ENCODE data around the gene ENTHD1.

ENTHD1 gene

DNA sequence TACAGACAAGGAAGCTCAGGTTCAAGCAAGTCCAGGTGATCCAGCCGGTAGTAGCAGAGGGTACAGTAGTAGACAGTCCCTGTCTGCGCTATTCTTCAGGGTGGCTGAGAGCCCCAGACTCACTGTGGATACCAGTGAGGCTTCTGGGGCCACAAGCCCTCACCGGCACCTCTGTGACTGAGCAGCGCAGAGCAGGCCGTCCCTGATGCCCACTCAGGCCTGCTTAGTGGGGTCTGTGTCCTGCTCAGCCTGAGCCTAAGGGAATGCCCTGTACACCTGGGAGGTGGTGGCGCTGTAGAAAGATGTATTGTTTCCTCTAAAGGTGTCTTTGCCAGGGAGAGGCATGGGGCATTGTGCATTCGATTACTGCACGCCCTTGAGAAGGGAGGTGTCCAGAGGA lies 179.2 kb downstream of the ENTHD1 start:
- H3K27me3 ChIP-seq: peaks cover 0 to 55% of the 10 kb centered on the region in 2 donors
- no peak overlapping the region for H3K4me3 ChIP-seq
- TF ChIP-seq, protein P1, sequence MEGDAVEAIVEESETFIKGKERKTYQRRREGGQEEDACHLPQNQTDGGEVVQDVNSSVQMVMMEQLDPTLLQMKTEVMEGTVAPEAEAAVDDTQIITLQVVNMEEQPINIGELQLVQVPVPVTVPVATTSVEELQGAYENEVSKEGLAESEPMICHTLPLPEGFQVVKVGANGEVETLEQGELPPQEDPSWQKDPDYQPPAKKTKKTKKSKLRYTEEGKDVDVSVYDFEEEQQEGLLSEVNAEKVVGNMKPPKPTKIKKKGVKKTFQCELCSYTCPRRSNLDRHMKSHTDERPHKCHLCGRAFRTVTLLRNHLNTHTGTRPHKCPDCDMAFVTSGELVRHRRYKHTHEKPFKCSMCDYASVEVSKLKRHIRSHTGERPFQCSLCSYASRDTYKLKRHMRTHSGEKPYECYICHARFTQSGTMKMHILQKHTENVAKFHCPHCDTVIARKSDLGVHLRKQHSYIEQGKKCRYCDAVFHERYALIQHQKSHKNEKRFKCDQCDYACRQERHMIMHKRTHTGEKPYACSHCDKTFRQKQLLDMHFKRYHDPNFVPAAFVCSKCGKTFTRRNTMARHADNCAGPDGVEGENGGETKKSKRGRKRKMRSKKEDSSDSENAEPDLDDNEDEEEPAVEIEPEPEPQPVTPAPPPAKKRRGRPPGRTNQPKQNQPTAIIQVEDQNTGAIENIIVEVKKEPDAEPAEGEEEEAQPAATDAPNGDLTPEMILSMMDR (IDR thresholded peaks at IDR 0.05): no peak
- DNase-seq: no peak
- no peaks in the 10 kb centered on the region for H3K4me1 ChIP-seq
- intact Hi-C loops (cut with DNase I; ENCODE audit: low total_unique reads): loop anchor here (5.0 kb wide), 1 partner anchor 242 kb away; no protein-coding TSS in a partner anchor
- H3K36me3 ChIP-seq: no peaks in the 10 kb centered on the region
- no peaks in the 10 kb centered on the region for H3K9me3 ChIP-seq
- H3K27ac ChIP-seq: no peak overlapping the region

DNA sequence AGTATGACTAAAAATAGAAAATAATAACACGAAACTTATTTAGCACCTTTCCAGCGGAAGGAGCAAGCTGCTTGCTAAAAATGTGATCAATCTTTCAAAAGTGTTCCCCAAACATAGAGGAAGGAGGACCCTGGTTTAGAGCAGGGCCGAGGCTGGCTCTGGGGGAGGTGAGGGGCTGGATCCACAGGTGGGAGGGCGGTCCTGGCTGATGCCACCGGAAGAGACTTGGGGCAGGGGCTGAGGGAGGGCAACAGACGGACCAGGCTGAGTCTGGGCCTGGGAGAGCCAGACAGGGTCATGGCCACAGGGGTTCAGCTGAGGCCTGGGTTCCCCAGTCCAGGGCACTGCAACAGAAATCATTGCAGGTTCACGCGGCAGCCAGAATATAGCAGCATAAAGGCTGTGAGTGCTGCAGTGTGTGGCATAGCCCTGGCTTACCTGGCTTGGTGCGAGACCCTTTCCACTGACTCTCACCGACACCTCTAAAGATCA lies 179.7 kb downstream of the ENTHD1 start:
- Histone ChIP-seq H3K27me3 (peaks cover 0 to 58% of the 10 kb centered on the region in 2 donors), H3K4me3 (no peak overlapping the region), H3K4me1 (no peaks in the 10 kb centered on the region), H3K9me3 (no peaks in the 10 kb centered on the region), H3K36me3 (no peaks in the 10 kb centered on the region), H3K27ac (no peak overlapping the region)
- TF ChIP-seq, protein P1 (IDR thresholded peaks at IDR 0.05): no peak
- intact Hi-C loops (cut with DNase I; ENCODE audit: low total_unique reads): loop anchor here (5.0 kb wide), 1 partner anchor 242 kb away; no protein-coding TSS in a partner anchor
- no peak for DNase-seq

DNA sequence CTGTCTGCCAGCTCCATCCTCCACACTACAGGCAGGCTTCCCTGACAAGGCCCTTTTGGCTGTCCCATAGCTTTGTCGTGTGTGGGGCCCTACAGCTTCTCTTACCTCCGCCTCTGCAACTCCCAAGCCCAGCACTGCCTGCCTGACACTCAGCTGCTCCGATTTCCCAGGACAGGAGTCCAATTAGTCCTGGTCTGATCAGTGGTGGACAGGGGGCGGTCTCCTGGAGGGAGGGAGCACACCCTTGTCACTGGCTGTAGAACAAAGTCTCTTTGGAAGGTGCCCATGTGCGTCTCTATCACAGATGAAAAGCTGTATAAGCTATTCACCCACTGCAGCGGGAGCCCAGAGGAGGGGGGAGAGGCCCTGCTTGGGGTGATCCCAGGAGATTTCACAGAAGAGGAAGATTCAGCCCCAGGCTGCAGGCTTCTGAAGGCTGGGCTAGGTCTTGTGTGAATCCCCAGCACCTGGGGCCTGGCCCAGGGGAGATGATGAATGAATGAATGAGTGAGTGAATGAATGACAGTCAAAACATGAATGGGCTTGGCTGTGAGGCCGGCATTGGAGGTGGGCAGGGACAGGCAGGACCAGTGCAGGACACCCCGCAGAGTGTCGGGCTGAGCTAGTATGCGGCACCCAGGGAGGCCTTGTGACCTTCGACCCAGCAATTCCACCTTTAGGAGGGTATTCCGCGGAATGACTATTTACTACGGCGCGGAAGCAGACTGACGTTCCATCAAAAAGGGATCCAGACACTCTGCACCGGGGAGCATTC lies 180.6 kb downstream of the ENTHD1 start:
- DNase-seq: no peak
- H3K27ac ChIP-seq: no peak overlapping the region
- no peak overlapping the region for H3K4me3 ChIP-seq
- H3K9me3 ChIP-seq: no peaks in the 10 kb centered on the region
- H3K4me1 ChIP-seq: no peaks in the 10 kb centered on the region
- TF ChIP-seq, protein P1 (IDR thresholded peaks at IDR 0.05): no peak
- H3K27me3 ChIP-seq: peaks cover 0 to 60% of the 10 kb centered on the region in 2 donors
- intact Hi-C loops (cut with DNase I; ENCODE audit: low total_unique reads): loop anchor here (5.0 kb wide), 1 partner anchor 241 kb away; no protein-coding TSS in a partner anchor
- no peaks in the 10 kb centered on the region for H3K36me3 ChIP-seq

DNA sequence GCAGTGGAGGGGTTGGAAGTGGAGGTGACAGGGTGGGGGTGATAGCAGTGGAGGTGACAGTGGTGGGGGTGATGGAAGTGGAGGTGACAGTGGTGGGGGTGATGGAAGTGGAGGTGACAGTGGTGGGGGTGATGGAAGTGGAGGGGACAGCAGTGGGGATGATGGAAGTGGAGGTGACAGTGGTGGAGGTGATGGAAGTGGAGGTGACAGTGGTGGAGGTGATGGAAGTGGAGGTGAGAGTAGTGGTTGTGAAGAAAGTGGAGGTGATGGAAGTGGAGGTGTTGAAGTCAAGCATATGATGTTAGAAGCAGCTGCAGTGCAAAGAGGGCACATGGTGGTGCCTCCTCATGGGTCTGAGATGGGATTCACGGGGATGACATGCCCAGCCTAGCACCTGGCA lies 181.5 kb downstream of the ENTHD1 start:
- intact Hi-C loops (cut with DNase I; ENCODE audit: low total_unique reads): loop anchor here (5.0 kb wide), 1 partner anchor 240 kb away; no protein-coding TSS in a partner anchor
- TF ChIP-seq, protein P1 (IDR thresholded peaks at IDR 0.05): no peak
- peaks cover 0 to 61% of the 10 kb centered on the region in 2 donors for H3K27me3 ChIP-seq
- H3K4me3 ChIP-seq: no peak overlapping the region
- no peaks in the 10 kb centered on the region for H3K9me3 ChIP-seq
- H3K4me1 ChIP-seq: no peaks in the 10 kb centered on the region
- H3K36me3 ChIP-seq: no peaks in the 10 kb centered on the region
- no peak overlapping the region for H3K27ac ChIP-seq
- no peak for DNase-seq

DNA sequence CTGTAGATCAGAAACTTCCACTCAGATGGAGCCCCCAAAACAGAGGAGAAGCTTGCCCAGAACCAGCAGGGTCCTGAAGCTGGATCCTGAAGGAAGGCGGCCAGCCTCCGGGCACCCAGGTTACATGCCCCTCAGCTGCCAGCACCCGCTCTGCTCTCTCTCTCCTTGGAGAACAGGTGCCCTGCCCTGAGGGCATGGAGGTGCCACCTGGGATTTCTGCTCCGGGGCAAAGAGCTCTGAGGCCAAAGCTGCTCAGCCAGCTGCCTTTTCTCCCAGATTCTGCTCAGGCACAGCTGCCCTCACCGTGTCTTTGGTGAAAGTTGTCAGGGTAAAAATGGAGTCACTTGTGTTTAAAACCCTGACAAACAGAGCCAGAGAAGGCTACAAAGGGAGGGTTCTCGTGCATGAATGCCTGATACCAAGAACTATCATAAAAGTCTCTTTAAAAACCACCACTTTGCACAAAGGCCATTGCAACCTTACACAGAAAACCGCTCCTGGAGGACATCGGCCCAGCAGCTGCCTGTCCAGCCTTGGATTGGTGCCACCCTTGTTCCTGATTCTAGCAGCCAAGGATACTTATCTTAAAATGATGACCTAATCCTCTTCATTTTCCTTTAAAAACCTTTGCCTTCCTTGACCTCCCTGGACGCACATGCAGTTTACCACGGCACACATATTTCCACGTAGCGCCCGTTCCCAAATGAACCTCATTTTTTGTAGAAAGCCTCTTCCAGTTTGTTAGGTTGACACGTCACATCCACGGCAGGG lies 183.0 kb downstream of the ENTHD1 start:
- TF ChIP-seq, protein P1 (IDR thresholded peaks at IDR 0.05): no peak
- H3K9me3 ChIP-seq: no peaks in the 10 kb centered on the region
- intact Hi-C loops (cut with DNase I; ENCODE audit: low total_unique reads): loop anchor here (5.0 kb wide), 1 partner anchor 238 kb away; no protein-coding TSS in a partner anchor
- no peaks in the 10 kb centered on the region for H3K36me3 ChIP-seq
- peaks cover 0 to 70% of the 10 kb centered on the region in 2 donors for H3K27me3 ChIP-seq
- DNase-seq: no peak
- no peak overlapping the region for H3K27ac ChIP-seq
- no peak overlapping the region for H3K4me3 ChIP-seq
- H3K4me1 ChIP-seq: no peaks in the 10 kb centered on the region

Data from tibial artery (tissue), 4 donors.